SW 1271 (cell line): Measurements from ENCODE around the gene HSD17B10.
"Not testable (repeated sequence)": the region's sequence is repeated elsewhere in the genome, so short reads cannot be mapped to it uniquely, and the experiment has no call there.

Experiments used
- DNase-seq, 2 experiments: peaks; one replicate each; lab custom pipeline; 2025; lab: John Stamatoyannopoulos, UW

HSD17B10 gene

DNA sequence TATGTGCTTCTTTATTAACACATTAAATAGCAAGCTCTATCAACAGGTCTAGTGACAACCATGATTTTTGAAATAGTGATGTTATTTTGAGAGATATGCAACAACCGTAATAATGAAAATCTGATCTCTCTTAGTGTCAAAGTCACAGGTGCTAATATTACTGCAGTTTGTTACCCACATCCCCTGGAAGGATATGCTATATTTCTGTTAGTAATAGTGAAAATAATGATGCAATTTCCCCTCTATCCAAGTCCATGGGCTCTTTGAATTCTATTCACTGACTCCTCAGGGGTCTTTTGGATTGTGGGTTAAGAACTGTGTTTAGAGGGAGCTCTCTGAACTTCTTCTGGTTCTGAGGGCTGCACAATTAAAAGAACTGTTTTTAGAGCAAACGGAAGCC is 3.0 kb upstream of the HSD17B10 start:
- DNase-seq, result no peak

- DNase-seq, result peak; percentile 9
Measured at GRCh38 chrX:53435997-53436396, 1.8 kb upstream of the HSD17B10 start.

- no peak for DNase-seq
Measured at GRCh38 chrX:53430231-53430630, 3.9 kb downstream of the HSD17B10 start.

- DNase-seq, result no peak
Measured at GRCh38 chrX:53429755-53430154, 4.4 kb downstream of the HSD17B10 start.

- no peak for DNase-seq
Measured at GRCh38 chrX:53422861-53423306, 11.3 kb downstream of the HSD17B10 start, which contains the start of gene RIBC1. RIBC1 (plus strand) TSS chrX:53422873; CDS start chrX:53426277, 3,404 bp downstream.

DNA sequence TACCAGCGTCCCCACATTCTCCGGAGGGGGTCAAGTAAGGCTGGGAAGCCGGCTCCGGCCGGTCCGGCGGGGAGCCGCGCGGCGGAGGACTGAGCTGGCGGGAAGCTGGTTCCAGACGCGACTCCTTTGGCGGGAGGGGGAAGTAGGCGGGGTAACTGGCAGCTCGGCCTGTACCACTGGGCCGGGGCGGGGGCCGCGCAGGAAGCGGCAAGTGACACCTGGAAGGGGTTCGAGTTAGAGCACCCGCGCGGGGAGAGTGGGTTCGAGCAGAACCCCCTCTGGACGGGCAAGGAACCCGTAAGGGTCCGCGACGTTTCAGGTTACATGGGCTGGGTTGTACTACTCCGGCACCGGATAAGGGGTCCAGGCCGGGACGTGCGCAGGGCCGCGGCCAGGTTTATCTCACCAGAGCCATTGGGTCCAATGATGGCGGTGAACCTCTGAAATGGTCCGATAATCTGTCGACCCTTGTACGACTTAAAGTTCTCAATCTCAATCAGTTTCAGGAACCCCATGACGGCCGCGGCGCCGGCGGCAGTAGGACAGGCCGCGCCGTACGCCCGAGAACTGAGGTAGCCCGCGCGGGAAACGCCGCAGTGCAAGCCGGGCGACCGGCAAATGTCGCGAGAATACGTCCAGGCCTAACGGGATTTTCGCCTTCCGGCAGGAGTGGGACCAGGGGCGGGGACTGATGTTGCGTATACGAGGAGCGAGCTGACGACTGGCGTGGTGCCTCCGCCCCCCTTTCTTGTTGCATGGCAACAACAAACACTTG is 11.9 kb downstream of the HSD17B10 start, which contains the start of gene SMC1A:
TSS of gene SMC1A (minus strand) at position 569 of the 775 bp plus-strand sequence. CDS start at position 515, 54 bp downstream.
- peak; percentile 71 to 81 for DNase-seq

- no peak for DNase-seq
Measured at GRCh38 chrX:53421772-53422085, 12.4 kb downstream of the HSD17B10 start.

- no peak for DNase-seq
Measured at GRCh38 chrX:53421125-53421524, 13.0 kb downstream of the HSD17B10 start.

GRCh38 chrX:53420351-53420750 is 13.8 kb downstream of the HSD17B10 start:
- DNase-seq, result not testable (repeated sequence)

DNA sequence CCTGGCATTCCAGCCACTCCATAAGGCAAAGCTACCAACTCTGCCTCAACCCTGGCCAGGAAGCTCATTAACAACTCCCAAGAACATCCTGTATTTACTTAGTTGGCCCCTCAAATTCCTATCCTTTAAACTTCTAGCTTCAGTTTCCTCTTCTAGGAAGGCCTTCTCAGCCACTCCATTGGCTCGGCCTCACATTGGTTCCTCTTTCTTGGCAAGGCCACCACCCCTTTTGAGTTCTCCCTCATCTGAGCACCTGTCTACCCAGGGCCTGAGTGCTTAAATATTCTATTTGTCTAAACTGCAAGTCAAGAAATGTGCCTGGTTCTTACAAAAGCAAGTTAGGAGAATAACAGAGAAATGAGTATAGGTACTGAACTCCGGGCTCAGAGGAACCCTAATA is 21.7 kb downstream of the HSD17B10 start:
- DNase-seq, result no peak

DNA sequence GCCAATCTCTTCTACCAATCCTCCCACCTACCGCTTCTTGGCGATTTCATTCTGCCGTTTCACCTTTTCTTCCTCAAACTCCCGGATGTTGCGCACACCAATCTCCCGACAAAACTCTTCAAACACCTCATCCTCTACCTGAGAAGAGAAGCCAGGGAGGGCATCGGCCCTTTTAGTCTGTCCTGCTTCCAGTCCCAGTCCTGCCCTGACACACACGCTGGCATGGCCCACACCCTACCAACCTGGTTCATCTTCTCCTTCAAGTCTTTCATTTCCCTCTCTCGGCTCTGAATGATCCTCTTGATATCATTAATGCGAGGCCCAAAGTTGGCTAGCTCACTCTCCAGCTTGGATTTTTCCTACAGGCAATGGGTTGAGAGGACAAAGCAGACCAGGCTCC is 30.6 kb downstream of the HSD17B10 start:
- DNase-seq, result no peak

DNA sequence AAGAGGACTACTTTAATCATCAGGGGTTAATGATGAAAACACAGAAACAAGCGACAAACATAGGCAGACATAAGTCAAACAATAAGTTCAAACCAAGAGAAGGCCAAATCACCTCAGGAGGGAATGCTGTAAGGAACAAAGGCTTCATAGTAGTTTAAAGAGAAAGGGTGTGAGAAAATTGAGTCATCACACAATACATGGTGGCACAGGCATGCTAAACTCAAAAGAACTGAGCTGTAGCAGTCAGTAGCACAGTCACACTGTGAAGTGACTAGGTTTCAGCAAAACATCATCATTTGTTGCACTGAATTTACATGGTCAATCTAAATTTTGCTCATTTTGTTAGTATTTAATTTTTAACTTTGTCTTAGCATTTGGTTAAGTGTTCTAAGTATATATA is 36.0 kb downstream of the HSD17B10 start:
- no peak for DNase-seq

- no peak for DNase-seq
Measured at GRCh38 chrX:53395605-53396298, 38.4 kb downstream of the HSD17B10 start.

- DNase-seq, result no peak
Measured at GRCh38 chrX:53383376-53384076, 50.6 kb downstream of the HSD17B10 start.
